ENCODE measurements around the gene ZDHHC5.

ZDHHC5 gene

DNA sequence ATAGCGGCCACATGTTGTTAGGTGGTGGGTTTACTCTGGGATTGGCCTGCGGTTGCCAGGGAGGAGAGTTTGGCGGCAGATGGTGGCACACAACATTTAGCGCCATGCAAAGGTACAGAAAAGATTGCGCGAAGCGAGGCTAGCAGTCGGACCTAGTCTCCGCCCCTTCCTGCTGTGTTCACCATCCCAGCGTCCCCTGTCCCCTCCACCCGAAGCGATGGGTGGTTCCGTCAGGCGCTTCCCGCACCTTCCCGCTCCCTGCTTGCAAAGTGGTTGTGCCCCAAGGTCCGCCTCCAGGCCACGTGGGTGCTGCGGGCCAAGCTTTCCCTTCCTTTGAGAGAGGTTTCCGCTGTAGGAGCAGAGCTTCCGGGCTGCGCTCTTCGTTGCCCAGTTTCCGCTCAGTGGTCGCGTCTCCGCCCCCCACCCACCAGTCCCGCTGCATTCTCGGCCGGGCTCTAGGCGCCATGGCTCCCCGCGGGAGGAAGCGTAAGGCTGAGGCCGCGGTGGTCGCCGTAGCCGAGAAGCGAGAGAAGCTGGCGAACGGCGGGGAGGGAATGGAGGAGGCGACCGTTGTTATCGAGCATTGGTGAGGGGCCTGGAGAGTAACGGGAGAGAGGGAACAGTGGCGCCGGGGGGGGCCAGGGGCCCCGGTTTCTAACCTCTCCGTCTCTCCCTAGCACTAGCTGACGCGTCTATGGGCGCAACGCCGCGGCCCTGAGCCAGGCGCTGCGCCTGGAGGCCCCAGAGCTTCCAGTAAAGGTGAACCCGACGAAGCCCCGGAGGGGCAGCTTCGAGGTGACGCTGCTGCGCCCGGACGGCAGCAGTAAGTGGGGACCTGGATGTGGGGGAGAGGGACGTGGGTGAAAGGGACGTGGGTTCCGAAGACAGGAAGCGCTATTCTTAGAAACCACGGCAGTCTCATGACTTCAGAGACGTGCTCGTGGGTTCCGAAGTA lies 73.5 kb downstream of the ZDHHC5 start, which contains the start of gene SELENOH:
Gene SELENOH, plus strand, starts transcription at position 360 of the 955 bp plus-strand sequence. Its CDS starts 105 bp downstream, at position 465.
- DNase-seq = peak; percentile 98

DNA sequence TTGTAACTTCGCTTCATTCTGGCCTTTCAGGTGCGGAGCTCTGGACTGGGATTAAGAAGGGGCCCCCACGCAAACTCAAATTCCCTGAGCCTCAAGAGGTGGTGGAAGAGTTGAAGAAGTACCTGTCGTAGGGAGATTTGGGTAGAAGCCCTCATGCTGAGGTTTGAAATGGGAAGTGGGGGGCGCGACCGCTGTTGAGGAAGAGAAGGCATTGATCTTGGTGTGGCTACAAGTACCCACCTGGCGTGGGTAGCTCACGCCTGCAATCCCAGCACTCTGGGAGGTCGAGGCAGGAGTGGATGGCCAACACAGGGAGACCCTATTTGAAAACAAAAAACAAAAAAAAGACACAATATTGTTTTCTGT lies 74.2 kb downstream of the ZDHHC5 start:
- DNase-seq = no peak

DNA sequence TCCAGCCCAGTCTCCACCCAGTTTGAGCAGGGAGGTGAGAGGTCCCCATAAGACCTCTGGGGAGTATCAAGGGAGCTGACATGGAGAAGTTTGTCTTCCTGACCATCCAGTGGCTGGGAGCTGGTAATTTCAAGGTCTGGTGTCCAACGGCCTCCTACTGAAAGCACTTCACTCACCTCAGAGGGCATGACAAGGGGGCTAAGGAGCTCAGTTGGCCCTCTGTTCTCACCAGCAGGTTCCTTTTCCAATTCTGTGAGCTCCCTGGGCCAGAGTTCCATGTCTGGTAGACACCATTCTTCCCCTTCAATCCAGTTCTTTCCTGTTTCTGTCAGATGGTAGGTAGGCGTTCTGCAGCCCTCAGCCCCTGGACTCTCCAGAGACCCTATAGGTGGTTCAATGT lies 76.4 kb downstream of the ZDHHC5 start:
- no peak for DNase-seq

DNA sequence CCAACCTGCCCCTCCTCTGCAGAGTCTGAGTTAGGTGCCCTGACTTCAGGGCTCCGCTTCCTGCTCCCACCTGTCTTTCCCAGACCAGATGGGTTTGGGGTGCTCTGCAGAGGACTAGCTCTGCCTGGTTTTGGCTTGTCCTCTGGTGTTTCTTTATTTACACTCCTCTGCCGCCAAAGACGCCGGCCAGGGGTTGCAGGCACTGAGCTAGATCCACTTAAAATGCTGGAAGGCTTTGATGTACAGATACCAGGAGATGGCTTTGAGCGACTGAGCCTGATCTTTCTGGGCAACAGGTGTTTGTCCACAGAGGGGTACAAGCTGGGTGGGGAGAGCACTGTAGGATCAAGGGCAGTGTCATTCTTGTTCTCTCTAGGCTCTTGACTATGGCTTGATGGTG lies 77.3 kb downstream of the ZDHHC5 start:
- no peak for DNase-seq

DNA sequence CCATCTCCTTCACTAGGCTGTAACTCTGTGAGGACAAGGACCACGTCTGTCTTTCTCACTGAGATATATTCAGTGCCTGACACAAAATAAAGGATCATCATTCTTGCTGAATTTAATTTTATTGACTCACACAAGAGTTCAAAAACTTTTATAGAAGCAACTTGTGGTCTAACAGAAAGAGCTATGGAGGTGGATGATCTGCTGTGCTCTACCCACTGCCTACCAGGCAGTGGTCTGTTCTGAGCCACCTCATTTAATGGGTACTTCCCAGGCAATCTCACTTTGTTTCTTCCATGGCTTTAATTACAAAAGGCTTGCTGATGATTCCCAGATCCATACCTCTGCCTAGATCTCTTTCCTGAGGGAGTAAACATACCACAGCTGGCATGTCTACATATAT lies 79.0 kb downstream of the ZDHHC5 start:
- DNase-seq = no peak
